ENCODE measurements around the gene USP38.
"Not testable (repeated sequence)": the region's sequence is repeated elsewhere in the genome, so short reads cannot be mapped to it uniquely, and the experiment has no call there.

USP38 gene

DNA sequence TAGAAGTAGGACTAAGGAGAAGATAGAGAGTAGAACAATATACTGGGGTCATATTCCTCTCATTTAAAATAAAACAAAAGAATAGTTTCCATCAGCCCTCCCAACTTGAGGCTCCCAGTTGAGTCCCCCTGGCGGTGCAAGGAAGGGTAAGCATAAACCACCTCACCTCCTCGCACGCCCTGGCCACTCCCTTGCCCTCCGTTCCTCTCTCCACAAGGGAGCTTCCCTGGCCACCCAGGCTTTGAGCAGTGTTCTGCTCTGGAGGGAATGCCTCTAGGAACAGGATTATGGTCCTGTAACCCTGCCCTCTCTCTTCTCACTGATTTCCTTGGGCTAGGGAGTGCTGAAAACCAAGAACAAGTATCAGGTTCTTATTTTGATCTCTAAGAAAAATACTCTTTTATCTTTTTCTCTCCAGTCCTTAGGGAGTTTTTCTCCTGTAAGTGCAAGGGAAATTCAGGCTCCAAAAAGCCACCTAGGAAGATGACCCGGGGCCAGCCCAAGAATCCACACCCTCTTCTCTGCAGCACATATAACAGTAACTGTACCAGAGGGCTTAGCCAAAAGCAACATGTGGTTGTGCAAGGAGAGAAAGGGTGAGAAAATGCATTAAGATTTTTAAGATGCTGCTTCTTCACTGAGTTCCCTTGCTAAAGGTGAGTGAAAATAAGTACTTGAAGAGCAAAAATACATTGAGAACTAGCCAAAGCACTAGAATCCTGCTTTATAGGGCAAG is 69.9 kb downstream of the USP38 start:
- Histone ChIP-seq H3K36me3 (no peaks in the 10 kb centered on the region), H3K4me1 (ENCODE audit: control insufficient read depth in 1 of 2, insufficient read depth in 1 of 2, low read depth in 1 of 2, low read length in 1 of 2) (no peaks in the 10 kb centered on the region), H3K27me3 (no peaks in the 10 kb centered on the region), H3K9me3 (no peaks in the 10 kb centered on the region), H3K27ac (no peak overlapping the region), H3K4me3 (ENCODE audit: low read depth in 1 of 2, low read length in 1 of 2) (no peak overlapping the region)
- TF ChIP-seq, protein P1, sequence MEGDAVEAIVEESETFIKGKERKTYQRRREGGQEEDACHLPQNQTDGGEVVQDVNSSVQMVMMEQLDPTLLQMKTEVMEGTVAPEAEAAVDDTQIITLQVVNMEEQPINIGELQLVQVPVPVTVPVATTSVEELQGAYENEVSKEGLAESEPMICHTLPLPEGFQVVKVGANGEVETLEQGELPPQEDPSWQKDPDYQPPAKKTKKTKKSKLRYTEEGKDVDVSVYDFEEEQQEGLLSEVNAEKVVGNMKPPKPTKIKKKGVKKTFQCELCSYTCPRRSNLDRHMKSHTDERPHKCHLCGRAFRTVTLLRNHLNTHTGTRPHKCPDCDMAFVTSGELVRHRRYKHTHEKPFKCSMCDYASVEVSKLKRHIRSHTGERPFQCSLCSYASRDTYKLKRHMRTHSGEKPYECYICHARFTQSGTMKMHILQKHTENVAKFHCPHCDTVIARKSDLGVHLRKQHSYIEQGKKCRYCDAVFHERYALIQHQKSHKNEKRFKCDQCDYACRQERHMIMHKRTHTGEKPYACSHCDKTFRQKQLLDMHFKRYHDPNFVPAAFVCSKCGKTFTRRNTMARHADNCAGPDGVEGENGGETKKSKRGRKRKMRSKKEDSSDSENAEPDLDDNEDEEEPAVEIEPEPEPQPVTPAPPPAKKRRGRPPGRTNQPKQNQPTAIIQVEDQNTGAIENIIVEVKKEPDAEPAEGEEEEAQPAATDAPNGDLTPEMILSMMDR (IDR thresholded peaks at IDR 0.05): no peak

DNA sequence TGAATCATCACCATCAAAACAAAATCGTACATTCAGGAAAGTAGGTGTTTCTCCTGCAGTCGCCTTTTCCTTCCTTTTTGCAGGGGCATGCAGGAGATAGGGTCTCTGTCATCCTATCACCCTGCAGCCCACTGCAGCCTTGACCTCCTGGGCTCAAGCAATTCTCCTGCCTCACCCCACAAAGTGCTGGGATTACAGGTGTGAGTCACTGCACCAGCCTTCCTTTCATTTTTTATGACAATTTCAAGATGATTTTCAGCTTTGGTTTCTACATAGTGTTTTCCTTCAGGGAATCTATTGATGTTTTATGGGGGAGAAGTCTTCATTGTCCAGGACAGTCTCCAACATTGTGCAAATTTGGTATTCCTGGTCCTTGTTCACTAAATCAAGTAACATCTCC is 71.7 kb downstream of the USP38 start:
- Histone ChIP-seq H3K4me3 (ENCODE audit: low read depth in 1 of 2, low read length in 1 of 2) (no peak overlapping the region), H3K36me3 (no peaks in the 10 kb centered on the region), H3K27ac (no peak overlapping the region), H3K9me3 (no peaks in the 10 kb centered on the region), H3K4me1 (ENCODE audit: control insufficient read depth in 1 of 2, insufficient read depth in 1 of 2, low read depth in 1 of 2, low read length in 1 of 2) (no peaks in the 10 kb centered on the region), H3K27me3 (no peaks in the 10 kb centered on the region)
- TF ChIP-seq, protein P1 (IDR thresholded peaks at IDR 0.05): no peak

DNA sequence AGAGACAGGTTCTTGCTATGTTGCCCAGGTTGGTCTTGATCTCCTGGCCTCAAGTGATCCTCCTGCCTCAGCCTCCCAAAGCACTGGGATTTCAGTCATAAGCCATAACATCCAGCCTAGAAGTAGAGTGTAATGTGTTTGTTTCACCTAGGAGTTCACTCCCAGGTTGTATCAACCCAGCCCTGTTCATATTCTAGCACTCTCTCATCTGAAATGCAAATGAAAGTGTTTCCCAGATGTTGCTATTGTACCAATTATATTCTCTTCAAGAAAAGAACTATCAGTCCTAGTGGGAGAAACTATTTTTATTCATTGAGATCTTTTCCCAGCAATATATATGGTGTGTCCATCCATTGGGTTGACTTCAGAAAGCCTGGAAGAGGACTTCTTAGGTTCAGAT is 72.6 kb downstream of the USP38 start:
- no peak overlapping the region for H3K4me3 ChIP-seq (ENCODE audit: low read depth in 1 of 2, low read length in 1 of 2)
- no peak overlapping the region for H3K27ac ChIP-seq
- TF ChIP-seq, protein P1 (IDR thresholded peaks at IDR 0.05): no peak
- H3K36me3 ChIP-seq: no peaks in the 10 kb centered on the region
- H3K9me3 ChIP-seq: no peaks in the 10 kb centered on the region
- H3K4me1 ChIP-seq (ENCODE audit: control insufficient read depth in 1 of 2, insufficient read depth in 1 of 2, low read depth in 1 of 2, low read length in 1 of 2): no peaks in the 10 kb centered on the region
- H3K27me3 ChIP-seq: no peaks in the 10 kb centered on the region

DNA sequence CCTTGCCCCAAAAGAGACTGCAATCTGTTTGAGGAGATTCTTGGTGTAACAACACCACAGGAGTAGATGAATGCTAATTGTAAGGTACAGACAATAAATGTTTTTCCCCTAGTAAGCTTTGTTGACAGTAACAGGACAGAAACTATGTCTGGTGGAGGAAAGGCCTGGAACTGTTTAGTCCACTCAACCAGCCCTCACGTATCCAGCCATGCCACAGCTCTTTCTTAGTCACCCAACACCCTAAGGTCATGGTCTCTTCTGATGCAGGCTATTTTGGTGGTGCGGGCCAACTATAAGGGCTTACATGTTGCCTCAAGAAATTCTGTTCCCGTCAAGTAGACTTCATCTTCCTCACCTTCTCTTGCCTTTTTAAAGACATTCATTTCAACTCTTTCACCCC is 76.0 kb downstream of the USP38 start:
- H3K27ac ChIP-seq: no peak overlapping the region
- no peaks in the 10 kb centered on the region for H3K9me3 ChIP-seq
- no peak overlapping the region for H3K4me3 ChIP-seq (ENCODE audit: low read depth in 1 of 2, low read length in 1 of 2)
- TF ChIP-seq, protein P1 (IDR thresholded peaks at IDR 0.05): no peak
- no peaks in the 10 kb centered on the region for H3K36me3 ChIP-seq
- no peaks in the 10 kb centered on the region for H3K27me3 ChIP-seq
- no peaks in the 10 kb centered on the region for H3K4me1 ChIP-seq (ENCODE audit: control insufficient read depth in 1 of 2, insufficient read depth in 1 of 2, low read depth in 1 of 2, low read length in 1 of 2)

DNA sequence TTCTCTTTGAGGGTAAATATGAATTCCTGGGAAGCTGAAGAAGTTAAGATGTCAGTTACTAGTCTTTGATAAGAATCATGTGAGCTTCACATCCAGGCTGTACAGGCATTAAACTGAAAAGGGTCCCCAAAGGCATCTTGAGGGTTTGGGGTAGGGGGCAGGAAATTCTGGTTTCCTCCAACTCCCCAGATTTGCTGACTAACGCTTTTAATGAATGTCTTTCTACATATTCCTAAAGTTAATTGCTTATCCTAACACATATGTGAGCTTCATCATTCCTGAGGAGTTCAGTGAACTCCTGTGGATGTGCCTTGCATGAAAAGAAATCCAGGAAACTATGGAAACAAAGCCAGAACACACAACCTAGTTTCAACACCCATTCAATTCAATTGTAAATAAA is 78.1 kb downstream of the USP38 start:
- H3K27ac ChIP-seq: no peak overlapping the region
- H3K4me3 ChIP-seq (ENCODE audit: low read depth in 1 of 2, low read length in 1 of 2): no peak overlapping the region
- no peaks in the 10 kb centered on the region for H3K27me3 ChIP-seq
- peaks cover 5% of the 10 kb centered on the region for H3K9me3 ChIP-seq
- TF ChIP-seq, protein P1 (IDR thresholded peaks at IDR 0.05): no peak
- H3K4me1 ChIP-seq (ENCODE audit: control insufficient read depth in 1 of 2, insufficient read depth in 1 of 2, low read depth in 1 of 2, low read length in 1 of 2): no peaks in the 10 kb centered on the region
- no peaks in the 10 kb centered on the region for H3K36me3 ChIP-seq

DNA sequence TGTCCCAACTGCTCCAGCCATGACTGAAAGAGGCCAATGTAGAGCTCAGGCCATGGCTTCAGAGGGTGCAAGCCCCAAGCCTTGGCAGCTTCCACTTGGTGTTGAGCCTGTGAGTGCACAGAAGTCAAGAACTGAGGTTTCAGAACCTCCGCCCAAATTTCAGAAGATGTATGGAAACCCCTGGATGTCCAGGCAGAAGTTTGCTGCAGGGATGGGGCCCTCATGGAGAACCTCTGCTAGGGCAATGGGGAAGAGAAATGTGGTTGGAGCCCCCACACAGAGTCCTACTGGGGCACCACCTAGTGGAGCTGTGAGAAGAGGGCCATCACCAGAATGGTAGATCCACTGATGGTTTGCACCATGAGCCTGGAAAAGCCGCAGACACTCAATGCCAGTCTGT is 83.0 kb downstream of the USP38 start:
- not testable (repeated sequence) for H3K27ac ChIP-seq; H3K9me3 ChIP-seq; H3K36me3 ChIP-seq; H3K4me3 ChIP-seq (ENCODE audit: low read depth in 1 of 2, low read length in 1 of 2); H3K4me1 ChIP-seq (ENCODE audit: control insufficient read depth in 1 of 2, insufficient read depth in 1 of 2, low read depth in 1 of 2, low read length in 1 of 2); H3K27me3 ChIP-seq
